Thoracic aorta (tissue), 2 donors: ENCODE data around the gene UBE2O. TPM values are rescaled to one million over a fixed set of nuclear protein-coding genes. Genes with fewer than 3 reads are reported as not detected.

Source experiments
- ATAC-seq: fragments of 150-250 bp; one replicate; pipeline ENCODE4 v1.8.0; 2017; ENCODE audit warnings: low read depth; ENCODE audit not compliant: insufficient number of reproducible peaks, low FRiP score
- DNase-seq: peaks from one replicate; pipeline ENCODE4 v3.0.0-alpha.2; 2020; ENCODE audit warnings: low spot score
- H3K27ac ChIP-seq, 2 donors: fragments of 200-600 bp; sonication (generic); 1 replicate in 1 of 2; 2 replicates in 1 of 2; pipeline ENCODE4 v1.5.1; 2016; ENCODE audit warnings: mild to moderate bottlenecking in 2 of 2, moderate library complexity in 2 of 2
- H3K27me3 ChIP-seq: fragments of 200-600 bp; sonication (generic); replicated peaks from 2 replicates; pipeline ENCODE4 v1.6.0; 2016; ENCODE audit warnings: mild to moderate bottlenecking; ENCODE audit not compliant: insufficient read depth
- H3K36me3 ChIP-seq: fragments of 200-600 bp; sonication (generic); one replicate; pipeline ENCODE4 v1.5.1; 2016
- H3K4me1 ChIP-seq, 2 donors: fragments of 200-600 bp; sonication (generic); 1 replicate in 1 of 2; 2 replicates in 1 of 2; pipeline versions ENCODE4 v1.5.1 to v1.6.0; 2016; ENCODE audit warnings: low read depth in 2 of 2, mild to moderate bottlenecking in 1 of 2; ENCODE audit not compliant: control insufficient read depth in 1 of 2
- H3K4me3 ChIP-seq: fragments of 200-600 bp; sonication (generic); 2 replicates; pipeline ENCODE4 v1.5.1; 2016; ENCODE audit warnings: mild to moderate bottlenecking
- H3K9me3 ChIP-seq: fragments of 200-600 bp; sonication (generic); 2 replicates; pipeline ENCODE4 v1.5.1; 2016
- CTCF ChIP-seq: fragments of 200-600 bp; sonication (generic); IDR thresholded peaks from one replicate; pipeline ENCODE4 v1.5.1; 2019; ENCODE audit warnings: antibody characterized with exemption
- total RNA-seq, 2 donors: library from RNA; depleted of rRNA; stranded (reverse); fragments of >200 nt; gene quantifications; one replicate each; pipeline versions ENCODE4 v1.1.0 to v1.2.3, GENCODE V29; 2016

UBE2O gene
- total RNA-seq, 2 donors from 2014 or later = 16.4 to 31.1 TPM

- no peak for TF ChIP-seq CTCF
- Histone ChIP-seq H3K36me3 (no peaks in the 10 kb centered on the region), H3K4me1 (no peaks in the 10 kb centered on the region), H3K27me3 (no peaks in the 10 kb centered on the region), H3K9me3 (no peaks in the 10 kb centered on the region), H3K4me3 (no peak overlapping the region), H3K27ac (no peak overlapping the region)
- DNase-seq = no peak
- ATAC-seq = no peak
These were observed 76.4 kb downstream of the UBE2O start for GRCh38 chr17:76376318-76377133.

- Histone ChIP-seq H3K36me3 (no peaks in the 10 kb centered on the region), H3K4me3 (no peak overlapping the region), H3K9me3 (no peaks in the 10 kb centered on the region), H3K27ac (peak overlapping the region; percentile 69 to 76), H3K4me1 (peaks cover 4 to 13% of the 10 kb centered on the region in 2 donors), H3K27me3 (no peaks in the 10 kb centered on the region)
- ATAC-seq (no peak), DNase-seq (no peak)
- TF ChIP-seq CTCF = no peak
These were observed 81.0 kb downstream of the UBE2O start for GRCh38 chr17:76371656-76372628.

- H3K27ac ChIP-seq = peak overlapping the region; percentile 45 to 76
- H3K4me1 ChIP-seq = peaks cover 4 to 13% of the 10 kb centered on the region in 2 donors
- no peaks in the 10 kb centered on the region for H3K27me3 ChIP-seq
- ATAC-seq (peak; percentile 90), DNase-seq (peak; percentile 77)
- TF ChIP-seq CTCF = peak; percentile 72
- no peaks in the 10 kb centered on the region for H3K9me3 ChIP-seq
- no peaks in the 10 kb centered on the region for H3K36me3 ChIP-seq
- no peak overlapping the region for H3K4me3 ChIP-seq
These were observed 82.5 kb downstream of the UBE2O start for GRCh38 chr17:76370261-76370993.

GRCh38 chr17:76369804-76370203 is 83.1 kb downstream of the UBE2O start:
- no peak for TF ChIP-seq CTCF
- Histone ChIP-seq H3K27me3 (no peaks in the 10 kb centered on the region), H3K36me3 (no peaks in the 10 kb centered on the region), H3K4me1 (peaks cover 4 to 13% of the 10 kb centered on the region in 2 donors), H3K27ac (peak overlapping the region; percentile 45 to 76), H3K9me3 (no peaks in the 10 kb centered on the region), H3K4me3 (no peak overlapping the region)
- DNase-seq (no peak), ATAC-seq (no peak)
